Activated CD4-positive, alpha-beta T cell treated with anti-CD3 and anti-CD28 coated beads for 4 hours (primary cell): ENCODE measurements around the gene KIF16B.
A peak's percentile ranks its signal among the peaks of the same experiment; 100 is the strongest.
"Not testable (repeated sequence)": the region's sequence is repeated elsewhere in the genome, so short reads cannot be mapped to it uniquely, and the experiment has no call there.

Source experiments
- DNase-seq, 2 donors: peaks; one replicate each; pipeline ENCODE4 v3.0.0-alpha.2; 2020

The KIF16B gene

DNA sequence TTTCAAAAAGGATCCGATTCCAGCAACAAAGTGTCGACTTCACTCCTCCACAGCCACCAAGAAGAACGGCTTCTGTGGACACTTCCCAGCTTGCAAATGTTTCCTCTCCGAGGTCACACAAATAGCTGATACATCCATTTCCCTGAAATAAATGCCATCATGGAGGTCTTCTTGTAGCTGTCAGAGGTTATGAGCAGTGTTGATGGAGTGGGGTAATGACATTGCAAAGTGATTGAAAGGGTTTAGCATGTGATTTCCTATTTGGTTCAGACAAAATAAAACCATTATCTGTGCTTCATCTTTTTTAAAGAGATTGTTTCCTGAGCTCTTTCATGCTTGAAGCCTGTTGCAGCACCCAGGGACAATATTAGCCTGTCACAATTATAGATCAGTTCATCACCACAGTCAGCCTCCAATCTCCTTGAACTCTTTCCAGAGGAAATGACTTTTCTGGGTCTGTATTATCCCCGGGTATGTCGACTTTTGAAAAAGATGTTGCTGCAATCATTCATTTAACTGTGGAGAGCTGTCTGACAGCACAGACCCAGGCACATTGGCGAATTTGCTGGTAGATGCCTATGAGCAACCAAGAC lies 16.9 kb upstream of the KIF16B start:
- no peak for DNase-seq

DNA sequence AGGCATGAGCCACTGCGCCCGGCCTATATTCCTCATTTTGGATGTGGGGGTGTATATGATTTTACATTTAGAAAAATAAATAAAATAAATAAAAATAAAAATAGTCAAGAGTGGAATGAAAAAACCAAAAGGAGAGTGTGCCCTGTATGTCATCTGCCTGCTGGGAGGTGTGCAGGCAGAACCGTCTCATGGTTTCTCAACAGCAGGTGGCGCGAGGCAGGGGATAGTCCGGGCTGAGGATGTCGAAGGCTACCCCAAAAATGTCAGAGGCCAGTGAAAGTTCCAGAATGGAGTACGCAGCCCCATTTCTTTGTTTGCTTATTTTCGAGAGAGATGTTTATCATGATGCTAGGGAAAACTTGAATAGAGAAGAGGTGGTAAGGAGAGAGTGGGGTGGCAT lies 16.4 kb upstream of the KIF16B start:
- no peak for DNase-seq

DNA sequence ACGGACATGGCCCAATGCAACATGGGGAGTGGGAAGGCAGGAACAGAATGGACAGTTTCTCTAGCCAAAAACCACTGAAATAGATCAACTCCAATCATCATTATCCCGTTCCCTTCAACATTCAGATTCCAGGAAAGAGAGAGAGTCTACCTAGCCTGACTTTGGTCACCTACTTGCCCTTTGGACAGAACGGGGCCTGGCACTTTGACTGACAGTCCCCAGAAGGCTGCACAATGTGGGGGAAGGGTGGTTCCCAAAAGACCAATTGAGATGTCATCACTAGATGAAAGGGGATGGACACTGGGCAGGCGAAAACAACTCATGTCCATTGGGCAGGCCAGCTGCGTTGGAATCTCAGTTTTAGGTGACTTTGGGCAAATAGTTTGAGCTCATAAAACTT lies 15.0 kb upstream of the KIF16B start:
- no peak for DNase-seq

DNA sequence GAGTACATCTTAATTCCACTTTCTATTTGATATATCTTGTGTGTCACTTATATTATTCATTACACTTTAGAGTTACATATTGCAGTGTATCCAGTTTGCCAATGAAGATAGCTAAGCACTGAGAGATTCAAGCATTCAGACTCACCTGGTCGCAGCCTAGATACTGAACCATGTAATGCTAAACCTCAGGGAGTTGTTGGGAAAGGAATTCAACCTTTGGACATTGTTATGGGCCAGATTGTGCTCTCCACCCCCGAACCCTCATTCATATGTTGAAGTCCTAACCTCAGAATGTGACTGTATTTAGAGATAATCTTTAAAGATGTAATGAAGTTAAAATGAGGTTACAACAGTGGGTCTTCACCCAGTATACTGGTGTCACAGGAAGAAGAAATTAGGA lies 13.8 kb upstream of the KIF16B start:
- DNase-seq = no peak

DNA sequence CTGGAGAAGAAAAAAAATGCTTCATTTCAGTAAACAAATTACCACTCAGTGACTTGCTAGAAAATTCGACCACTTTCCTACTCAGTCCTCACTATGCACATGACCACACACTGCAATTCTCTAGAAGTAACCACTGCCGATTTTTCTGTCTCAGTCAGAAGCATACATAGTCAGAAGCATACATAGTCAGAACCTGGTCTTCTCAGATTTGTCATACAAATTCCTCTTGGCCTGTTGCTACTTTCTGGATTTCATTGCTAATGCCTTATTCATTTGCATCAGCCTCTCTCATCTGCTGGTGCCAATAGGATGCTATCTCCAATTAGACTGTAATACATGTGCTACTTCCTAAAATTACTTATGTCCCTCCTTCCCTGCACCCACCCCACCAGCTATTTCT lies 10.2 kb upstream of the KIF16B start:
- DNase-seq = no peak

DNA sequence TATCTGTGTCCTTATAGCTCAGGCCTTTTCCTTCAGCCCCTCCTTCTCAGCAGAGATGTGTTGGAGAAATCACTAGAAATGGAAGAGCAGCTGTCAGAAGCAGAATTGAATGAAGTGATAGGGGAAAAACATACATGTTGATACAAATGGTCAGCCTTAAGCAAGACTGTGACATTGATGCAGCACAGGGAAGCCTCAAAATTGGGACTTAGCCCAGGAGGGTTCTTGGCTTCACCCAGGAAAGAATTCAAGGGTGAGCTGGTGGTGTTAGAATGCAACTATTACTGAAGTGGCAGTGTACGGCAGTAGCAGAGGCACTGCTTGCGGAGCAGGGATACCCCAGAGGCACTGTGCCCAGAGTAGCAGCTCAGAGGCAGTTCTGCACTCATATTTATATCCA lies 8.0 kb upstream of the KIF16B start:
- DNase-seq = no peak

DNA sequence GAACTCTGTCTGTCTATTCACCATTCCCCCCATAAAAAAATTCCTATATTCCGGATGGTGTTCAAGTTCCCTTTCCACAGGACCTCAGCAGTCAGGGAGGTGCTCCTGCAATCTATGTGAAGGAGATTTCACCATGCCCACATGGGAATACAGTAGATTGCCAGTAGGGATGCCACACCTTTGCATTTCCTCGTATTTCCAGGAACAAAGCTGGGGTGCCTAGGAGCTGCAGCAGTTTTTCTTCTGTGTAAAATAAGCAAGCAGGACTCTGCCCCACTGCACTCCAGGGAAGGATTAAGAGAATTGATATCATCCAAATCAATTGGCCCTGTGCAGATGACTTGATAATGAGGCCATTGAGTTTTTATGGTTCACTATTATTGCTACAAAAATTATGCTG lies 7.4 kb upstream of the KIF16B start:
- DNase-seq = no peak

DNA sequence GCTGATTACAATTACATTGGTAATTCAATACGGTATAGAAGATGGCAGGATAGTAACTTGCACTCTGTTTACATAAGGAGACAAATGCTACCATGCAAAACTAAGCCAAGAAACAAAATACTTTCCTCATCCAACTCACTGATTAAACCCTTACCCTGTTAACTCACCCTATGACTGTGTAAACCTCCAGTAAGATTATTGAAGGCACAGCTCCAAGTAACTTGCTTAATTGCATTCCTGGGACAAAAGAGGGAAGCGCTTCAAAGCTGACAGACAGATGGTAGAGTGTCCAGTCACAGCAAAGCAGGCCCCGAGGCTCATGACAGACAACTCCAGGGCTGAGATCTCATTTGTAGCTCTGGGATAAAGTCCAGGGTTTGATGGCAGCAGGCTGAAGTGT lies 6.9 kb upstream of the KIF16B start:
- no peak for DNase-seq

DNA sequence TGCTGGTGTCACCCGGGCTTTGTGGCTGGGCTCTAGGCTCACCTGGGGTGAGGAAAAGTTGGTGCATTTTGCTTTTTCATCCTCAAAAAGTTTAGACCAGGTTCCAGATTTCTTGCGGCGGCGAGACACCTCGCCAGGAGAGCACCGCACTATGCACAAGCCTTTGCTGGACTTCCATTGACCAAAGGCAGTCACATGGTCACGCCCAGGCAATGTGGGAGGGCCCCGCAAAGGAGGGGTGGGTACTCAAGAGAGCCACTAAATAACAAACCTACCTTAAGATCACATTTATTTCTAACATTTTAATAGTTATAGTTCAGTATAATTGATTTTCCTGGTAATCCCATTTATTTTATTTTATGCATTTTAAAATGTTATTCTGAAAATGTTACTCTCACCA lies 3.0 kb upstream of the KIF16B start:
- no peak for DNase-seq

DNA sequence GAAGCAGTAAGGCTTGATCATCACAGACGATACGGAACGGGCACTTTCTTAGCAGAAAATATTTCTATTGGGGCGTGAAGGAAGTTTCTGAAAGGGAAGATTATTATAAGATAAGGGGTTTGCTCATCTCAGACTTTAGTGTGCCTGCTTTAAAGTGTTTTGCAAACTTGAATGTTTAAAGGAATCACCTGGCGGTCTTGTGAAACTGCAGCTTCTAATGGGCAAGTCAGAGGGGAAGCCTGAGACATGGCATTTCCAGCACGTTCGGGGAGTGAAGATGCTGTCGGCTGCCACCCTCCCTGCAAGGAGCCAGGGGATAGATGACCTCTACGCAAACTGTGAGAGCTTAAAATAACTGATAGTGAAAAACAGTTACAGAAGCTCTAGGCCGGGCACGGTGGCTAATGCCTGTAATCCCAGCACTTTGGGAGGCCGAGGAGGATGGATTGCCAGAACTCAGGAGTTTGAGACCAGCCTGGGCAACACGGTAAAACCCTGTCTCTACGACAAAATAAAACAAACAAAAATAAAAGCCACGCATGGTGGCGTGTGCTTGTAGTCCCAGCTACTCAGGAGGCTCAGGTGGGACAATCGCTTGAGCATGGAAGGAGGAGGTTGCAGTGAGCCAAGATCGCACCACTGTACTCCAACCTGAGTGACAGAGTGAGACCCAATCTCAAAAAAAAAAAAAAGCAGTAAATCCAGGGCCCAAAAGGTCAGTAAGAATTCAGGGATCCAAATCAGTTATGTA lies 2.3 kb upstream of the KIF16B start:
- no peak for DNase-seq

DNA sequence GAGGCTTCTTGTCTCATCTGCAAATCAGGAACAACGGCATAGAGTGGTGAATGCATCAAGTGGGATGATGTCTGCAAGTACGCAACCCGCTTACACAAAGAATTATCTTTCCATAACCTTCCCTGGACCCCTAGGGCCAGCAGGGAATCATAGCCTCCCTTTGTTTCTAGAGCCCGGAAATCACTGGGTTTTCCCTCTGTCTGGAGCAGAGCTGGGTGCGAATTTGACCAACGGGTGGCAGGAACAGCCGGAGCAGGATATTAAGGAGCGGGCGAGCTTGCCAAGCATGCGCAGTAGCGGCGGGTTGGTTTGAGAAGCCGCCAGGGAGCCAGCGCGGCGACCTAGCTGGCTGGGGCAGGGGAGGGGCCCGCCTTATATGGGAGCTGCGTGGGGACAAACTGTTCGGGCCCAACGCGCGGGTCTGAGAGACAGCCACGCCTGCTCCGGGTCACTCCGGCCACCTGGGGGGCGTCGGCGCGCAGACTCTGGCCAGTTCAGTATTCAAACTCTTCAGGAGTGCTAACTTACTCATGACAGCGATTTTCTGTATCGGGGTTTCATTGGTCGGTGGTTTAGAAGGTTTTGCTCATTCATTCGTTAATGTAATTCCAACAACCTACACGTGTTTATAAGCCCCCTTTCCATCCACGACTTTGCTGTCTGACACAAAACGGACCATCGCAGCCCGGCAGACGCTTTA lies 1.6 kb upstream of the KIF16B start:
- peak; percentile 73 to 80 for DNase-seq

DNA sequence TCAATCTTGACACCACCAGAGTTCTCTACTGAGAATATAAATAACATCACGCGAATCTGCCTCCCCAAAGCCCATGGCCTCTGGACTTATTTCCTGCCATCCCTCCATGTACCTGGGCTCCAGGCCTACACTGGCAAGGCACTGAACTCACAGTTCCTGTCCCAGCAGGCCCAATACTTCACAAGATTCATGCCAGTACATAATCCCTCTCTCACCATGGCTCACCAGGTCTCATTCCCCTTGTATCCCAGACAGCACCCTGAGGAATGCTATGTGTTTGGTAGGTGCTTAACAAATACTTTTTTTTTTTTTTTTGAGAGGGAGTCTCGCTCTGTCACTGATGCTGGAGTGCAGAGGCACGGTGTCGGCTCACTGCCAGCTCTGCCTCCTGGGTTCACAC lies 1.9 kb downstream of the KIF16B start:
- no peak for DNase-seq

DNA sequence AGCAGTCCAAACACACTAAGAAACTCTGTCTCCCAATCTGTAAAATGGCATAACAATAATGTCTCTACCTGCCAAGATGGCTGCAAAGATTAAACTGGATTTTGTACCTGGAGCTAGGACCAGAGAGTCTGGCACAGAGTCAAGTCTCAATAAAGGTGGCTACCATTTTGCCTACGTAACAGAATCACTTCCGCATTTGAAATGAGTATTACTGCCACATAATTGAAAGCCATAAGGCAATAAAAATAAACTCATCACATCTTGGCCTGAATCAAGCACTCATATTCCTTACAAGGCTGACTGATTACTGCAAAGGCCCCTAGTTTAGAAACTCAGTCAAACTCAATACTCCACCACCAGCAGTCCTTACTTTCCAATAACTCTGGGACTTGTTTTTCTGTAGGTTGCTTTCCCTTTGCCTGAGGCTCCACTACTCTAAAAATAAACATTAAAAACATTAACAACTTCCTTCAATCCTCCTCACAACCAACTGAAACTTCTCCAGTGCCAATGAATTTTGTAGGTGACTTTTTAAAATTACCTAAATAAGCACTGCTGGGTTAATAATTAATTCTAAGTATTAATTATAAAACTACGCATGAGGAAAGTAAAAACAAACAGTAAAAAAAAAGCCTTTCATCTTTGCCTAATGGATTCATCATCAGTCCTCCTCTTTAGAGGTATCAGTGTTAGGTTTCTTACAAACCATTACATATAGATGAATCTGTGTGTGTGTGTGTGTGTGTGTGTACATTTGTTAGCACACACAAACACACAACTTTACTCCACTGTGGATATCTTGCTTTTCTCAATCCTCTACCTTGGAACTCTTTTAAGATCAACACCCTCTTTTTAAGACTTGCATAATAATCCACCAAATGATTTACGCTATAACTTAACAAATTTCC lies 3.7 kb downstream of the KIF16B start:
- DNase-seq = no peak

DNA sequence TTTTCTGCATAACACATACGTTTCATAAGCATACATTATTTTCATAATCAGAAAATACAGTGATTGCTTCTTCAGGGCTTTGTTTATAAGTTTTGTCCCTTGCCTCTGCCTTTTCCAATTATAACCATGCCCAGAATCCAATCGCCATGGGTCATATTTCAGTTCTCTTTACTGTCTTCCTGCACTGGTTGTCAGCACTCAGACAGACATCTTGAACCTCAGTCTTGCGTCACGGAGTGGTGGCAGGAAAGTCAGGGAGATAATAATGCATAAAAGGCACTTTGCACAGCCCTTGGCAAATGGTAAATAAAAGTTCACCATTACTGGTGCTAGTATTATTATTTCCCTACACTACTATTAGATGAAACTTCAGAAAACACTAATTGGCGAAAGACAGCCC lies 7.2 kb downstream of the KIF16B start:
- no peak for DNase-seq

DNA sequence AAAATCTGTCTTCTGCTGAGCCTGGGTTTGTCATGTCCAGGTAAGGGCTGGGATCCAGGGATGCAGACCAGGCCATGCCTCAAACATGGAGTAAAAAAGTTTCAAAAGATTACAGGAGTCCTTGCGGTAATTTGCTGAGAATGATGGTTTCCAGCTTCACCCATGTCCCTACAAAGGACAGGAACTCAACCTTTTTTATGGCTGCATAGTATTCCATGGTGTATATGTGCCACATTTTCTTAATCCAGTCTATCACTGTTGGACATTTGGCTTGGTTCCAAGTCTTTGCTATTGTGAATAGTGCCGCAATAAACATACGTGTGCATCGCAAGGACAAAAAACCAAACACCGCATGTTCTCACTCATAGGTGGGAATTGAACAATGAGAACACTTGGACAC lies 9.2 kb downstream of the KIF16B start:
- not testable (repeated sequence) for DNase-seq

DNA sequence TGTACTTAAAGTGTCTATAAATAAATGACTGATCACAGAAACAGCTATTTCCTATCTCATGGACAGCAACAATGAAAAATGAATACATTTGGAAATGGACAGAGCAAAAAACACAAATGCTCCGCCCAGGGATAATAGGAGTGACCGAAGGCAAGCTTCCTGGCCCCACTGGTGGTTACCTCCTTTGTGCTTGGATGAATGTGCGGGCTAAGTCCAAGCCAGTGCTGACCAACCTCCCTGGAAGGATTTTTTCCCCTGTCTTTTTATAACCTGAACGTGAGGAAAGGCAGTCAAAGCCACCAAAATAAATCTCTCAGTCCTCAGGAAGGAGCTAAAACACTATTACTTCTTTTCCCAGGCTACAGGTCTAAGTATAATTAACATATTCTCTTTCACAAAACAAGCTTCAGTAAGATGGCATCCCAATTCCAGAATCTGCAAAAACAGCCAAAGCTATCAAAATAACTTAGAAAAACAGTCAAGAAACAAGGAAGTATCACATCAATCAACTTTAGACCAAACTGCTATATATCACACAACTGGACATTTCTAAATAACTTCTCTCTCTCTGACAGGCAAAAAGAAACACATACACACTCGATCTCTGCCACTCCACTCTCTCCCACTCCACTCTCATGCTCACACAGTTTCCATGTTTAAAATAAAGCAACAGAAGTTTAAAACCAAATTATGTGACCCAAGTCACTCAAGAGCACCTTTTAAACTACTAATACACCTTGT lies 10.0 kb downstream of the KIF16B start:
- no peak for DNase-seq

DNA sequence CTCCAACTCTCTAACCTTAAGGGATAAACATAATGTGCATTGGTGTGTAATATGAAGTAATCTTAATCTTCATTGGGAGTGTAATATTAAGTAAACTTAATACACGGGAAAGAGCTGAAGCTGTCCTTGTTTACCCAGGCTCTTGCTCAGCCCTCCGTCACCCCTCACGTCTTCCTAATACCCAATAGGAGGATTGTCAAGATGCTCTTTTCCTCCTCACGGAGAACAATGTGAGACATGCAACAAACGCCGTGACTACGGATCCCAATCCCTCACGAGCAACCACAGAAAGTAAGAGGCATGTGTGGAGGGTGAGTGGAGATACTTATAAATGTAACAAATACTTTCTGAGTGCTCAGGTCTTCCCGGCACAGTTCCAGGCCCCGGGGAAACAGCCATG lies 11.0 kb downstream of the KIF16B start:
- DNase-seq = no peak

DNA sequence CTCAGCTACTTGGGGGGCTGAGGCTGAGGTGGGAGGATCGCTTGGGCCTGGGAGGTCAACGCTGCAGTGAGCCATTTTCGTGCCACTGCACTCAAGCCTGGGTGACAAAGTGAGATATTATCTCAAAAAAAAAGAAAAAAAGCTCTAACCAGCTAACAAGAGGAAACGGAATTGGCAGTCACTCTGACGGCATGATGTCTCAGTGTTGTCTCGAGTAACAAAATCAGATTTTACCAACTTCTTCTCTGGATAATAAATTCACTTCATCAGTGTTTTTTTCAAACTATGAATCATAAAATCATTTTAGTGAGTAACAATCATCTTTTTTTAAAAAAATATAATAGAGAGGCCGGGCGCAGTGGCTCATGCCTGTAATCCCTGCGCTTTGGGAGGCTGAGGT lies 12.6 kb downstream of the KIF16B start:
- no peak for DNase-seq

DNA sequence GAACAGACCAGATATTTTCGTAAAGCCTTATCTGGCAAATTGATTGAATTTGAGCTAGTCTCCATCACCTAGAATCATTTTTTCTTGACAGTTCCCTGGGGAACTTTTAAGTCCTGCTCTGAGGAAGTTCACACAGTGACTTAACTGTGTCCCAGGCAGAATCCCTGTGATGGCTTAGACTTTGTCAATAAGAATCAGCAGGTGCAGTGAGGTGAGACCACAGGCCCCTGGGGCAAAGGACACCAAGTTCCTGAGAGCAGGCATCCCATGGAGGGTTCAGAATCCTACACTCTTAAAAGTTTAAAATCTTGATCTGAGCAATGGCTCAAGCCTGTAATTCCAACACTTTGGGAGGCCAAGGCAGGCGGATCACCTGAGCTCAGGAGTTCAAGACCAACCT lies 13.0 kb downstream of the KIF16B start:
- DNase-seq = no peak

DNA sequence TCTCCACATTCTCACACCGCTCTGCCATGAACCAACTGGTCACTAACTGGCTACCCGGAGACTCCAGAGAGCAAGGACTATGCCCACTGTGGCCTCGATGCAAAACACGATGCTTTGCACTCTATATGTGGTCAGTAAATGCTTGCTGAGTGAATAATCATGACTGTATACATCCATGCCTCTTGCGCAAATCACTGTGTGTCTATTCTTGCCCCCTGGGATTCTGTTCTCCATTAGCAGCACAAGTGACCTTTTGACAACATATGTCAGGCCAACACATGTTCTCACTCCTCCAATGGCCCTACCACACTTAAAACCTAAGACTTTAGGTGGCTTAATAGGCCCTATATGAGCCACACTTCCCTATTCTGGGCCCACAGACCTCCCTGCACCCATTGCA lies 16.9 kb downstream of the KIF16B start:
- no peak for DNase-seq

DNA sequence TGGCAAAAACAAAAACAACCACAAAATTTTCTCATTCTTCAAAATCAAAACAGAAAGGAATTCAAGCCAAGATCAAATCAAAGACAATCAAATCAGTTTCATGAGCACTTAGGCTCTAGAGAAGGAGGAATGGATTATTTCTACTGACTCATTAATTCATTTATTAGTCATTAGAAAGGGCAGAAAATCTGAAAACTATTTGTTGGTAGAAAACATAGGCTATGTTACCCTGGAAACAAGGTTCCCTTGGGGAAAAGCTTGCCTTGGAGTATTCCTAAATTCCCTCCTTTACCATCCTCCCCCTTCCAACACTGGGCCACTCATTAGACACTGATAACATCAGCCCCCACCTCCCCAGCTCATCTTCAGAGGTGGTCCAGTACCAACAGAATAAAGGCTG lies 17.5 kb downstream of the KIF16B start:
- DNase-seq = no peak

DNA sequence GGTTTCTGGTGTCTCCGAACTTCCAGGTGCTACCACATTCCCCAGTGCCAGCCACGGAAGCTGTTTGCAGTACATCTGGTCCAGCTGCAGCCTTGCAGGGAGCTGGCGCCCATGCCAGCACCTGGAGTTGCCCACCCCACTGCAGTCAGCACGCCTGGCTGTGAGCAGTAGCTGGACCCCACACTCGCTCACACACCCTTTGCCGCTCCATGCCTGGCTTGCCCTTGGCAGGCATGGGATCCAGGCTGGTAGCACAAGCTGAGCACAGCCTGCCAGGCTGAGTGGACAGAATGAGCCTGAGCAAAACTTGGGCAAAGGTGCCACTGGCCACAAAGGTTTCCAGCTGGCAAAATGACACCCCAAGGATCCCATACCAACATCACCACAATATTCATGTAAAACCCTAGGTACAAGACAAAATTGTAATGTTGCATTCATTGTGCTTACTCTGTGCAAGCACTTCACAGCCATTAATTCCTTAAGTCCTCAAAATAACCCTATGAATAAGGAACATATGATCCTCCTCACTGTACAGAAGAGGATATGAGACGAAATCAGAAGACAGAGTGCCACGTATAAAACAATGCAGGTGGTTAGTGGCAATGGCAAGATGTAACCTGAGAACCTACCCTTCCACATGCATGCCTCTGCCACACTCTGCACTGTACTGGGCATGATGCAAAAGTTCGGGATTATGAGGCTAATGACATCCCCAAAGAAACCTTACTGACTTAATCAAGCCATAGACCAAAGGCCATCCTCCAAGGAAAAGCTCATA lies 18.3 kb downstream of the KIF16B start:
- no peak for DNase-seq
